SK-N-SH treated with all-trans-retinoic acid at 6 μM for 48 hours (cell line): ENCODE data around the gene RFNG.

Experiments
- ATAC-seq: fragments of 200-7000 bp; cut with Tn5 transposase; 3 replicates; pipeline ENCODE4 v1.9.1; 2020; ENCODE audit warnings: mild to moderate bottlenecking, moderate library complexity
- ARNTL ChIP-seq: fragments of 450-650 bp; formaldehyde crosslinking; IDR thresholded peaks from 2 replicates; pipeline ENCODE4 v1.5.0; 2020; ENCODE audit warnings: low read depth, mild to moderate bottlenecking, moderate library complexity, borderline replicate concordance
- CSDC2 ChIP-seq: fragments of 250-450 bp; sonication (Bioruptor Pico); IDR thresholded peaks from 2 replicates; pipeline ENCODE4 v1.5.0; 2020; ENCODE audit warnings: mild to moderate bottlenecking, moderate library complexity
- ESRRG ChIP-seq: fragments of 250-450 bp; sonication (Bioruptor Pico); IDR thresholded peaks from 2 replicates; pipeline ENCODE4 v1.6.1; 2021; ENCODE audit warnings: mild to moderate bottlenecking
- GLIS3 ChIP-seq: fragments of 250-450 bp; sonication (Bioruptor Pico); IDR thresholded peaks from 2 replicates; pipeline ENCODE4 v1.5.0; 2020; ENCODE audit warnings: mild to moderate bottlenecking, moderate library complexity
- ISL1 ChIP-seq: fragments of 250-450 bp; sonication (Bioruptor Pico); IDR thresholded peaks from 2 replicates; pipeline ENCODE4 v2.1.2; 2022; ENCODE audit warnings: mild to moderate bottlenecking, moderate library complexity
- OSR1 ChIP-seq: fragments of 250-450 bp; sonication (Bioruptor Pico); IDR thresholded peaks from 2 replicates; pipeline ENCODE4 v1.8.0; 2022; ENCODE audit warnings: moderate library complexity, mild to moderate bottlenecking, inconsistent platforms
- PPARA ChIP-seq: fragments of 250-450 bp; sonication (Bioruptor Pico); IDR thresholded peaks from 2 replicates; pipeline ENCODE4 v1.5.0; 2020; ENCODE audit warnings: mild to moderate bottlenecking, borderline replicate concordance
- RARB ChIP-seq: fragments of 250-450 bp; sonication (Bioruptor Pico); IDR thresholded peaks from 2 replicates; pipeline ENCODE4 v1.8.0; 2021; ENCODE audit warnings: mild to moderate bottlenecking, moderate library complexity
- SNAI2 ChIP-seq: fragments of 250-450 bp; sonication (Bioruptor Pico); IDR thresholded peaks from 2 replicates; pipeline ENCODE4 v1.5.0; 2020; ENCODE audit warnings: mild to moderate bottlenecking, moderate library complexity
- TCF4 ChIP-seq: fragments of 250-450 bp; sonication (Bioruptor Pico); IDR thresholded peaks from 2 replicates; pipeline ENCODE4 v1.8.0; 2021; ENCODE audit warnings: mild to moderate bottlenecking, moderate library complexity, borderline replicate concordance
- TOX ChIP-seq: fragments of 250-450 bp; sonication (Bioruptor Pico); IDR thresholded peaks from 2 replicates; pipeline ENCODE4 v1.8.0; 2021; ENCODE audit warnings: mild to moderate bottlenecking, moderate library complexity, borderline replicate concordance
- ZC3H10 ChIP-seq: fragments of 250-450 bp; sonication (Bioruptor Pico); IDR thresholded peaks from 2 replicates; pipeline ENCODE4 v1.5.1; 2021; ENCODE audit warnings: mild to moderate bottlenecking, moderate library complexity
- ZFP3 ChIP-seq: fragments of 250-450 bp; sonication (Bioruptor Pico); IDR thresholded peaks from 2 replicates; pipeline ENCODE4 v1.5.0; 2020; ENCODE audit warnings: mild to moderate bottlenecking, moderate library complexity
- ZFP30 ChIP-seq: fragments of 450-650 bp; formaldehyde crosslinking; IDR thresholded peaks from 2 replicates; pipeline ENCODE4 v1.5.0; 2022; ENCODE audit warnings: mild to moderate bottlenecking, moderate library complexity
- ZNF565 ChIP-seq: fragments of 450-650 bp; formaldehyde crosslinking; conservative IDR thresholded peaks from 2 replicates; pipeline ENCODE4 v1.5.0; 2020; ENCODE audit warnings: low read depth, mild to moderate bottlenecking, moderate library complexity
- ZNF70 ChIP-seq: fragments of 450-650 bp; formaldehyde crosslinking; IDR thresholded peaks from 2 replicates; pipeline ENCODE4 v1.5.0; 2020; ENCODE audit warnings: mild to moderate bottlenecking, moderate library complexity
- ZNF8 ChIP-seq: fragments of 450-650 bp; formaldehyde crosslinking; IDR thresholded peaks from 2 replicates; pipeline ENCODE4 v1.5.0; 2020; ENCODE audit warnings: mild to moderate bottlenecking, moderate library complexity
- TF ChIP-seq, protein P1 (sequence below): fragments of 250-450 bp; sonication (Bioruptor Pico); IDR thresholded peaks from 2 replicates; pipeline ENCODE4 v1.8.0; 2021; ENCODE audit warnings: low read depth, mild to moderate bottlenecking, moderate library complexity, borderline replicate concordance
- TF ChIP-seq, protein P2 (sequence below): fragments of 250-450 bp; sonication (Bioruptor Pico); IDR thresholded peaks from 2 replicates; pipeline ENCODE4 v1.5.1; 2020; ENCODE audit warnings: low read depth, mild to moderate bottlenecking, moderate library complexity
- TF ChIP-seq, protein P3 (sequence below): fragments of 250-450 bp; sonication (Bioruptor Pico); IDR thresholded peaks from 2 replicates; pipeline ENCODE4 v1.8.0; 2020; ENCODE audit warnings: mild to moderate bottlenecking, moderate library complexity, borderline replicate concordance
- TF ChIP-seq, protein P4 (sequence below): fragments of 250-450 bp; sonication (Bioruptor Pico); IDR thresholded peaks from 2 replicates; pipeline ENCODE4 v1.5.1; 2021; ENCODE audit warnings: mild to moderate bottlenecking, moderate library complexity

RFNG gene

DNA sequence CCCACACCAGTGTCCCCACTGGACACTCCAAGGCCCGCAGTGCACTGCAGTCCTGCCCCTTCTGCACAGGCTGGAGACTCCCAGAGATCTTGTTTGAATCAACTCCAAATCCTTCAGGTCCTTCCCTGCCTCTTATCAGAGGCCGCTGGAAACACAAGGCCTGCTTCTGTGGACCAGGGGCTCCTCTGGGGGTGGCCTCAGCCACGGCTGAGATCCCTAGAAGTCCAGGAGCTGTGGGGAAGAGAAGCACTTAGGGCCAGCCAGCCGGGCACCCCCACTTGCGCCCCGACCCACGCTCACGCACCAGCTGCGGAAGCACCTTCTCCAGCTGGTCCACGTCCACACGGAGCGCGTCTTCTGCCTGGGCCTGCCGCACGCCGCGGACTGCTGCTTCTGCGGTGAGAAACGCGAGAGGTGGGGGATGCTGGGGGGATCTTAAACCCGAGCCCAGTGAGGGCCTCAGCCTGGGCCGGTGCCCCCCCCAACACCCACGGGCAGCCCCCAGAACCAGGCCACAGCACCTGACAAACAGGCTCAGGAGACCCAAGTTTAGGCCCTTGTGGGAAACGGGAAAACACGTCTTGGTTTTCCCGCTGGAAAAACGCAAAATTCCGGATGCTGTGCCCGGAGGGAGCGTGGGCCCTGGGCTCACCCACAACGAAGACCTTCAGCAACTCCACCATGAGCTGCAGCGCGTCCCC is 32.5 kb downstream of the RFNG start:
- no peak for ATAC-seq
- TF ChIP-seq, protein P1, sequence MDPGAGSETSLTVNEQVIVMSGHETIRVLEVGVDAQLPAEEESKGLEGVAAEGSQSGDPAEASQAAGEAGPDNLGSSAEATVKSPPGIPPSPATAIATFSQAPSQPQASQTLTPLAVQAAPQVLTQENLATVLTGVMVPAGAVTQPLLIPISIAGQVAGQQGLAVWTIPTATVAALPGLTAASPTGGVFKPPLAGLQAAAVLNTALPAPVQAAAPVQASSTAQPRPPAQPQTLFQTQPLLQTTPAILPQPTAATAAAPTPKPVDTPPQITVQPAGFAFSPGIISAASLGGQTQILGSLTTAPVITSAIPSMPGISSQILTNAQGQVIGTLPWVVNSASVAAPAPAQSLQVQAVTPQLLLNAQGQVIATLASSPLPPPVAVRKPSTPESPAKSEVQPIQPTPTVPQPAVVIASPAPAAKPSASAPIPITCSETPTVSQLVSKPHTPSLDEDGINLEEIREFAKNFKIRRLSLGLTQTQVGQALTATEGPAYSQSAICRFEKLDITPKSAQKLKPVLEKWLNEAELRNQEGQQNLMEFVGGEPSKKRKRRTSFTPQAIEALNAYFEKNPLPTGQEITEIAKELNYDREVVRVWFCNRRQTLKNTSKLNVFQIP: no peak
- TF ChIP-seq, protein P2, sequence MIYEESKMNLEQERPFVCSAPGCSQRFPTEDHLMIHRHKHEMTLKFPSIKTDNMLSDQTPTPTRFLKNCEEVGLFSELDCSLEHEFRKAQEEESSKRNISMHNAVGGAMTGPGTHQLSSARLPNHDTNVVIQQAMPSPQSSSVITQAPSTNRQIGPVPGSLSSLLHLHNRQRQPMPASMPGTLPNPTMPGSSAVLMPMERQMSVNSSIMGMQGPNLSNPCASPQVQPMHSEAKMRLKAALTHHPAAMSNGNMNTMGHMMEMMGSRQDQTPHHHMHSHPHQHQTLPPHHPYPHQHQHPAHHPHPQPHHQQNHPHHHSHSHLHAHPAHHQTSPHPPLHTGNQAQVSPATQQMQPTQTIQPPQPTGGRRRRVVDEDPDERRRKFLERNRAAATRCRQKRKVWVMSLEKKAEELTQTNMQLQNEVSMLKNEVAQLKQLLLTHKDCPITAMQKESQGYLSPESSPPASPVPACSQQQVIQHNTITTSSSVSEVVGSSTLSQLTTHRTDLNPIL (CRISPR knock-in tag): no peak
- TF ChIP-seq ZNF70 (no peak), ESRRG (CRISPR knock-in tag) (no peak), PPARA (no peak), TOX (CRISPR knock-in tag) (no peak), ZFP30 (CRISPR knock-in tag) (no peak), CSDC2 (no peak), TCF4 (CRISPR knock-in tag) (no peak), OSR1 (CRISPR knock-in tag) (no peak), ZNF565 (CRISPR knock-in tag) (no peak), ISL1 (CRISPR knock-in tag) (no peak)
- TF ChIP-seq, protein P3, sequence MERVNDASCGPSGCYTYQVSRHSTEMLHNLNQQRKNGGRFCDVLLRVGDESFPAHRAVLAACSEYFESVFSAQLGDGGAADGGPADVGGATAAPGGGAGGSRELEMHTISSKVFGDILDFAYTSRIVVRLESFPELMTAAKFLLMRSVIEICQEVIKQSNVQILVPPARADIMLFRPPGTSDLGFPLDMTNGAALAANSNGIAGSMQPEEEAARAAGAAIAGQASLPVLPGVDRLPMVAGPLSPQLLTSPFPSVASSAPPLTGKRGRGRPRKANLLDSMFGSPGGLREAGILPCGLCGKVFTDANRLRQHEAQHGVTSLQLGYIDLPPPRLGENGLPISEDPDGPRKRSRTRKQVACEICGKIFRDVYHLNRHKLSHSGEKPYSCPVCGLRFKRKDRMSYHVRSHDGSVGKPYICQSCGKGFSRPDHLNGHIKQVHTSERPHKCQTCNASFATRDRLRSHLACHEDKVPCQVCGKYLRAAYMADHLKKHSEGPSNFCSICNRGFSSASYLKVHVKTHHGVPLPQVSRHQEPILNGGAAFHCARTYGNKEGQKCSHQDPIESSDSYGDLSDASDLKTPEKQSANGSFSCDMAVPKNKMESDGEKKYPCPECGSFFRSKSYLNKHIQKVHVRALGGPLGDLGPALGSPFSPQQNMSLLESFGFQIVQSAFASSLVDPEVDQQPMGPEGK: no peak
- TF ChIP-seq, all 23 proteins: peak for 0

DNA sequence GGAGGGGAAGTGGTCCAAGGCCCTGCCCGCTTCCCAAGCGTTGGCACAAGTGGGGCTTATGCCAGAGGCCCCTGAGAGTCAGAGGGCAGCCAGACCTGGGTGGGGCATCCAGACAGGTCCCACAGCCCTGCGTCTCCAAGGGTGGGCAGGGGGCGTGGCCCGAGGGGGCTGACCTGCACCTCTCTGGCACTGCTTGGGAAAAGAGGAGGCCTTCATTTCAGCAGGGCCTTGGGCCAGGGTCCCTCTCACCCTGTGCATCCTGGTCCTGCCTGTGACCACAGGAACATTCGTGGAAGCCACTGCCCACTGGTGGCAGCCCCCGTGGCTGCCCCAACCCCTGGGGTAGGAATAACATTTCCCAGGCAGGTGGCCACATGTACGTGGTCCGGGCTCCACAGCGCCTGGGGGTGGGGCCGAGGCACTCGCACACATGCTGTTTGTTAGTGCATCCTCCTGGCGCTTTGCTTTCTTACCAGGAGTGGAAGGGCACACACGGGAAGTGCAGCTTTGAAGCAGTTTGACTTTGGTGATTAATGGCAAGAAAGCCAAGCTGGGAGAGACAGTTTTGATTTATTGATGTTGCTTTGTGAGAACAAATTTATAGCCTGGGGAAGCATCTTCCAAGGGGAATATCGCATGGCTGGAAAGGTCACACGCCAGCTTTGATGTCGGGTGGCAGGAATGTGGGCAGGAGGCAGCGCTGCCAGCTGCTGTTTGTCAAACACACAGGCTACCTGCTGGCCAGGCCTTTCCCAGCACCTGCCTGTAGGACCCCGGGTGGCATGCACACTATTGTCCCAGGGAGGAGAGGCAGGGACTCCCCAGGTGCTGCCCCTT is 33.2 kb downstream of the RFNG start:
- ATAC-seq: no peak
- TF ChIP-seq, protein P3: no peak
- TF ChIP-seq, protein P1: no peak
- TF ChIP-seq ZC3H10 (no peak), ZNF8 (CRISPR knock-in tag) (no peak), ZFP3 (CRISPR knock-in tag) (no peak), ZNF70 (no peak), GLIS3 (CRISPR knock-in tag) (no peak), SNAI2 (CRISPR knock-in tag) (no peak), ZNF565 (CRISPR knock-in tag) (no peak), TCF4 (CRISPR knock-in tag) (no peak), ESRRG (CRISPR knock-in tag) (no peak), ISL1 (CRISPR knock-in tag) (no peak), TOX (CRISPR knock-in tag) (no peak), RARB (CRISPR knock-in tag) (no peak), OSR1 (CRISPR knock-in tag) (no peak), CSDC2 (no peak), ARNTL (CRISPR knock-in tag) (no peak), PPARA (no peak)
- TF ChIP-seq, protein P2 (CRISPR knock-in tag): no peak
- TF ChIP-seq, protein P4, sequence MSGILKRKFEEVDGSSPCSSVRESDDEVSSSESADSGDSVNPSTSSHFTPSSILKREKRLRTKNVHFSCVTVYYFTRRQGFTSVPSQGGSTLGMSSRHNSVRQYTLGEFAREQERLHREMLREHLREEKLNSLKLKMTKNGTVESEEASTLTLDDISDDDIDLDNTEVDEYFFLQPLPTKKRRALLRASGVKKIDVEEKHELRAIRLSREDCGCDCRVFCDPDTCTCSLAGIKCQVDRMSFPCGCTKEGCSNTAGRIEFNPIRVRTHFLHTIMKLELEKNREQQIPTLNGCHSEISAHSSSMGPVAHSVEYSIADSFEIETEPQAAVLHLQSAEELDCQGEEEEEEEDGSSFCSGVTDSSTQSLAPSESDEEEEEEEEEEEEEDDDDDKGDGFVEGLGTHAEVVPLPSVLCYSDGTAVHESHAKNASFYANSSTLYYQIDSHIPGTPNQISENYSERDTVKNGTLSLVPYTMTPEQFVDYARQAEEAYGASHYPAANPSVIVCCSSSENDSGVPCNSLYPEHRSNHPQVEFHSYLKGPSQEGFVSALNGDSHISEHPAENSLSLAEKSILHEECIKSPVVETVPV (CRISPR knock-in tag): no peak
